ENCODE data around the gene LRFN2. TPM values are rescaled to one million over a fixed set of nuclear protein-coding genes. Genes with fewer than 3 reads are reported as not detected.

LRFN2 gene
- total and polyA plus RNA-seq, 2 of the 8 experiments (the other 6 are each of a cell fraction or from before 2014, with no cell fraction given): 2.3 TPM

GRCh38 chr6:40551966-40552505 lies 35.1 kb downstream of the LRFN2 start (continued):
- no peak for TF ChIP-seq POLR2A (IDR thresholded peaks at IDR 0.05; ENCODE audit: control extremely low read depth in 1 of 2, low read depth in 2 of 2, low read length in 2 of 2)
- no peak for TF ChIP-seq CREB1 (IDR thresholded peaks at IDR 0.05)
- TF ChIP-seq, protein P1, sequence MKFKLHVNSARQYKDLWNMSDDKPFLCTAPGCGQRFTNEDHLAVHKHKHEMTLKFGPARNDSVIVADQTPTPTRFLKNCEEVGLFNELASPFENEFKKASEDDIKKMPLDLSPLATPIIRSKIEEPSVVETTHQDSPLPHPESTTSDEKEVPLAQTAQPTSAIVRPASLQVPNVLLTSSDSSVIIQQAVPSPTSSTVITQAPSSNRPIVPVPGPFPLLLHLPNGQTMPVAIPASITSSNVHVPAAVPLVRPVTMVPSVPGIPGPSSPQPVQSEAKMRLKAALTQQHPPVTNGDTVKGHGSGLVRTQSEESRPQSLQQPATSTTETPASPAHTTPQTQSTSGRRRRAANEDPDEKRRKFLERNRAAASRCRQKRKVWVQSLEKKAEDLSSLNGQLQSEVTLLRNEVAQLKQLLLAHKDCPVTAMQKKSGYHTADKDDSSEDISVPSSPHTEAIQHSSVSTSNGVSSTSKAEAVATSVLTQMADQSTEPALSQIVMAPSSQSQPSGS (IDR thresholded peaks at IDR 0.05; ENCODE audit: low read length): no peak

Measured in H1 (cell line).